SK-N-SH treated with all-trans-retinoic acid at 6 μM for 48 hours (cell line): ENCODE measurements around the gene TYW1B.
"Not testable (repeated sequence)": the region's sequence is repeated elsewhere in the genome, so short reads cannot be mapped to it uniquely, and the experiment has no call there.

Experiments
- ARNTL ChIP-seq: fragments of 450-650 bp; formaldehyde crosslinking; IDR thresholded peaks from 2 replicates; pipeline ENCODE4 v1.5.0; 2020; ENCODE audit warnings: low read depth, mild to moderate bottlenecking, moderate library complexity, borderline replicate concordance
- TCF4 ChIP-seq: fragments of 250-450 bp; sonication (Bioruptor Pico); IDR thresholded peaks from 2 replicates; pipeline ENCODE4 v1.8.0; 2021; ENCODE audit warnings: mild to moderate bottlenecking, moderate library complexity, borderline replicate concordance
- TF ChIP-seq, protein P1 (sequence below): fragments of 250-450 bp; sonication (Bioruptor Pico); IDR thresholded peaks from 2 replicates; pipeline ENCODE4 v1.8.0; 2020; ENCODE audit warnings: mild to moderate bottlenecking, moderate library complexity, borderline replicate concordance

GRCh38 chr7:72681211-72681610 lies 146.8 kb downstream of the TYW1B start:
- TF ChIP-seq, protein P1, sequence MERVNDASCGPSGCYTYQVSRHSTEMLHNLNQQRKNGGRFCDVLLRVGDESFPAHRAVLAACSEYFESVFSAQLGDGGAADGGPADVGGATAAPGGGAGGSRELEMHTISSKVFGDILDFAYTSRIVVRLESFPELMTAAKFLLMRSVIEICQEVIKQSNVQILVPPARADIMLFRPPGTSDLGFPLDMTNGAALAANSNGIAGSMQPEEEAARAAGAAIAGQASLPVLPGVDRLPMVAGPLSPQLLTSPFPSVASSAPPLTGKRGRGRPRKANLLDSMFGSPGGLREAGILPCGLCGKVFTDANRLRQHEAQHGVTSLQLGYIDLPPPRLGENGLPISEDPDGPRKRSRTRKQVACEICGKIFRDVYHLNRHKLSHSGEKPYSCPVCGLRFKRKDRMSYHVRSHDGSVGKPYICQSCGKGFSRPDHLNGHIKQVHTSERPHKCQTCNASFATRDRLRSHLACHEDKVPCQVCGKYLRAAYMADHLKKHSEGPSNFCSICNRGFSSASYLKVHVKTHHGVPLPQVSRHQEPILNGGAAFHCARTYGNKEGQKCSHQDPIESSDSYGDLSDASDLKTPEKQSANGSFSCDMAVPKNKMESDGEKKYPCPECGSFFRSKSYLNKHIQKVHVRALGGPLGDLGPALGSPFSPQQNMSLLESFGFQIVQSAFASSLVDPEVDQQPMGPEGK: not testable (repeated sequence)
- not testable (repeated sequence) for TF ChIP-seq TCF4 (CRISPR knock-in tag); ARNTL
